Occipital lobe (tissue), 2 donors: ENCODE results near the gene GALNT15. TPM values are rescaled to one million over a fixed set of nuclear protein-coding genes. Genes with fewer than 3 reads are reported as not detected.
A peak's percentile ranks its signal among the peaks of the same experiment; 100 is the strongest.

ENCODE experiments used
- DNase-seq: peaks from one replicate; lab custom pipeline; 2025; lab: John Stamatoyannopoulos, UW
- total RNA-seq: library from RNA; depleted of rRNA; stranded (reverse); fragments of >200 nt; gene quantifications from one replicate; pipeline ENCODE4 v1.2.3, GENCODE V29; 2014

The GALNT15 gene
- total RNA-seq, 1 donor from 2014 or later = 2.0 TPM

GRCh38 chr3:16150285-16150684 lies 24.2 kb upstream of the GALNT15 start:
- no peak for DNase-seq

- DNase-seq = peak; percentile 80
Observed at GRCh38 chr3:16151109-16151508, 23.4 kb upstream of the GALNT15 start.

GRCh38 chr3:16168211-16168610 lies 6.3 kb upstream of the GALNT15 start:
- no peak for DNase-seq

- no peak for DNase-seq
Observed at GRCh38 chr3:16171009-16171408, 3.5 kb upstream of the GALNT15 start.

- DNase-seq = no peak
Observed at GRCh38 chr3:16171825-16172224, 2.7 kb upstream of the GALNT15 start.

GRCh38 chr3:16173283-16174025 lies 1.0 kb upstream of the GALNT15 start:
- DNase-seq = no peak

- DNase-seq = no peak
Observed at GRCh38 chr3:16174026-16174355, 489 bp upstream of the GALNT15 start.

- DNase-seq = no peak
Observed at GRCh38 chr3:16174976-16175901, 759 bp downstream of the GALNT15 start.

GRCh38 chr3:16176391-16177030 lies 2.0 kb downstream of the GALNT15 start:
- DNase-seq = no peak

GRCh38 chr3:16177382-16177781 lies 2.9 kb downstream of the GALNT15 start:
- DNase-seq = no peak

GRCh38 chr3:16177962-16178627 lies 3.6 kb downstream of the GALNT15 start:
- no peak for DNase-seq

GRCh38 chr3:16178628-16178988 lies 4.1 kb downstream of the GALNT15 start:
- no peak for DNase-seq

- DNase-seq = no peak
Observed at GRCh38 chr3:16179261-16179660, 4.8 kb downstream of the GALNT15 start.

- no peak for DNase-seq
Observed at GRCh38 chr3:16179771-16180736, 5.6 kb downstream of the GALNT15 start.

- DNase-seq = no peak
Observed at GRCh38 chr3:16180737-16181134, 6.3 kb downstream of the GALNT15 start.

GRCh38 chr3:16181361-16181760 lies 6.9 kb downstream of the GALNT15 start:
- DNase-seq = no peak

- DNase-seq = no peak
Observed at GRCh38 chr3:16182183-16182582, 7.7 kb downstream of the GALNT15 start.

- no peak for DNase-seq
Observed at GRCh38 chr3:16182612-16183011, 8.1 kb downstream of the GALNT15 start.

- DNase-seq = no peak
Observed at GRCh38 chr3:16183082-16183481, 8.6 kb downstream of the GALNT15 start.

GRCh38 chr3:16183601-16184270 lies 9.3 kb downstream of the GALNT15 start:
- DNase-seq = no peak
